Testis (tissue), 3 donors: ENCODE data around the gene ENTHD1. TPM values are rescaled to one million over a fixed set of nuclear protein-coding genes. Genes with fewer than 3 reads are reported as not detected.
A peak's percentile ranks its signal among the peaks of the same experiment; 100 is the strongest.

Experiments
- DNase-seq: peaks from one replicate; pipeline ENCODE4 v3.0.0-alpha.2; 2019
- H3K27ac ChIP-seq, 2 donors: fragments of 200-600 bp; sonication (generic); one replicate each; pipeline ENCODE4 v1.5.1; 2019
- H3K27me3 ChIP-seq: fragments of 200-600 bp; sonication (generic); one replicate; pipeline ENCODE4 v1.5.1; 2019
- H3K36me3 ChIP-seq: fragments of 200-600 bp; sonication (generic); one replicate; pipeline ENCODE4 v1.5.1; 2017; ENCODE audit warnings: low read depth; ENCODE audit errors: missing control alignments
- H3K4me1 ChIP-seq: fragments of 200-600 bp; sonication (generic); one replicate; pipeline ENCODE4 v1.5.1; 2019
- H3K4me3 ChIP-seq, 2 donors: fragments of 200-600 bp; sonication (generic); one replicate each; pipeline ENCODE4 v1.5.1; 2017 to 2019
- H3K9me3 ChIP-seq: fragments of 200-600 bp; sonication (generic); one replicate; pipeline ENCODE4 v1.5.1; 2017
- CTCF ChIP-seq, 3 experiments: fragments of 450-650 bp in 2 of 3; fragments of 200-600 bp in 1 of 3; sonication (generic) in 1 of 3; IDR thresholded peaks; one replicate each; pipeline ENCODE4 v1.5.1; 2016 to 2019; ENCODE audit warnings: antibody characterized with exemption in 3 of 3, mild to moderate bottlenecking in 2 of 3, moderate library complexity in 1 of 3
- POLR2A ChIP-seq: fragments of 450-650 bp; IDR thresholded peaks from one replicate; pipeline ENCODE4 v1.6.1; 2017; ENCODE audit warnings: antibody characterized with exemption, mild to moderate bottlenecking, moderate library complexity
- WGBS, 2 donors: methylation state at CpG; one replicate each; pipeline ENCODE4 v1.1.5; 2018; 5-methylcytosine and 5-hydroxymethylcytosine counted together
- intact Hi-C: fragments of 100-400 bp; cut with DNase I; formaldehyde crosslinking; loops from one replicate; pipeline ENCODE4 v1.15.1; 2023; ENCODE audit warnings: low total_unique reads
- polyA plus RNA-seq: library from polyadenylated mRNA; stranded (reverse); fragments of 350-450 nt; fragmentation: Illumina TruSeq; extraction: RNeasy Lipid Tissue Mini Kit (QIAGEN cat#74804); gene quantifications from one replicate; pipeline ENCODE4 v1.2.3, GENCODE V29; 2014; ENCODE audit warnings: low read depth, low replicate concordance; ENCODE audit not compliant: insufficient read depth
- total RNA-seq, 2 donors: library from RNA; depleted of rRNA; stranded (reverse); fragments of >200 nt; gene quantifications; one replicate each; pipeline ENCODE4 v1.2.3, GENCODE V29; 2016

The ENTHD1 gene
- total and polyA plus RNA-seq, 3 donors from 2014 or later, result 10.9 to 21.1 (median 12.0) TPM

GRCh38 chr22:39718206-39718605 lies 175.4 kb downstream of the ENTHD1 start:
- no peak for TF ChIP-seq CTCF (IDR thresholded peaks at IDR 0.05)
- no peak for TF ChIP-seq POLR2A
- Histone ChIP-seq H3K27me3 (no peaks in the 10 kb centered on the region), H3K9me3 (no peaks in the 10 kb centered on the region), H3K36me3 (no peaks in the 10 kb centered on the region), H3K27ac (peak overlapping the region in 1 of 2 donors; percentile 30), H3K4me3 (no peak overlapping the region), H3K4me1 (peaks cover 12% of the 10 kb centered on the region)
- intact Hi-C loops, result no loop called here
- WGBS, 2 donors, result 57 to 78% methylated on average over 7 of the region's 7 CpGs
- DNase-seq, result peak; percentile 81

GRCh38 chr22:39717099-39717498 lies 176.5 kb downstream of the ENTHD1 start:
- Histone ChIP-seq H3K27me3 (no peaks in the 10 kb centered on the region), H3K27ac (no peak overlapping the region), H3K36me3 (no peaks in the 10 kb centered on the region), H3K4me3 (no peak overlapping the region), H3K9me3 (no peaks in the 10 kb centered on the region), H3K4me1 (peaks cover 12% of the 10 kb centered on the region)
- intact Hi-C loops, result no loop called here
- TF ChIP-seq POLR2A (no peak), CTCF (IDR thresholded peaks at IDR 0.05) (no peak)
- 64 to 87% methylated on average over 8 of the region's 8 CpGs for WGBS, 2 donors
- DNase-seq, result peak; percentile 41

- peaks cover 8% of the 10 kb centered on the region for H3K4me1 ChIP-seq
- no peaks in the 10 kb centered on the region for H3K36me3 ChIP-seq
- no peaks in the 10 kb centered on the region for H3K9me3 ChIP-seq
- H3K4me3 ChIP-seq, result no peak overlapping the region
- no peak for TF ChIP-seq CTCF (IDR thresholded peaks at IDR 0.05)
- TF ChIP-seq POLR2A, result no peak
- intact Hi-C loops, result no loop called here
- H3K27me3 ChIP-seq, result no peaks in the 10 kb centered on the region
- WGBS, 2 donors, result 87 to 91% methylated on average over 8 to 10 of the region's 10 CpGs
- DNase-seq, result no peak
- no peak overlapping the region for H3K27ac ChIP-seq
Measured at GRCh38 chr22:39716534-39716933, 177.0 kb downstream of the ENTHD1 start.

GRCh38 chr22:39715778-39716495 lies 177.6 kb downstream of the ENTHD1 start:
- peaks cover 6% of the 10 kb centered on the region for H3K4me1 ChIP-seq
- DNase-seq, result no peak
- H3K9me3 ChIP-seq, result no peaks in the 10 kb centered on the region
- no peak overlapping the region for H3K4me3 ChIP-seq
- no peak overlapping the region for H3K27ac ChIP-seq
- TF ChIP-seq POLR2A, result no peak
- TF ChIP-seq CTCF (IDR thresholded peaks at IDR 0.05), result no peak
- H3K36me3 ChIP-seq, result no peaks in the 10 kb centered on the region
- 89 to 91% methylated on average over 21 to 25 of the region's 25 CpGs for WGBS, 2 donors
- H3K27me3 ChIP-seq, result no peaks in the 10 kb centered on the region
- intact Hi-C loops, result no loop called here

GRCh38 chr22:39714321-39714720 lies 179.2 kb downstream of the ENTHD1 start:
- no peak for TF ChIP-seq POLR2A
- no peak for TF ChIP-seq CTCF (IDR thresholded peaks at IDR 0.05)
- no peaks in the 10 kb centered on the region for H3K36me3 ChIP-seq
- peaks cover 14% of the 10 kb centered on the region for H3K4me1 ChIP-seq
- H3K27me3 ChIP-seq, result no peaks in the 10 kb centered on the region
- intact Hi-C loops, result no loop called here
- H3K27ac ChIP-seq, result no peak overlapping the region
- no peak overlapping the region for H3K4me3 ChIP-seq
- no peak for DNase-seq
- WGBS, 2 donors, result 78 to 89% methylated on average over 4 to 8 of the region's 8 CpGs
- H3K9me3 ChIP-seq, result no peaks in the 10 kb centered on the region
